HUES6 (cell line): Measurements from ENCODE around the gene NTN4.

Experiments
- H3K27ac ChIP-seq: 2 replicates; pipeline ENCODE4 v1.7.0; 2013; ENCODE audit warnings: low read depth, mild to moderate bottlenecking, low read length, inconsistent platforms
- H3K27me3 ChIP-seq: 2 replicates; pipeline ENCODE4 v1.6.1; 2013; ENCODE audit warnings: low read length; ENCODE audit not compliant: control insufficient read depth, insufficient read depth
- H3K36me3 ChIP-seq: 2 replicates; pipeline ENCODE4 v1.6.1; 2013; ENCODE audit warnings: low read length; ENCODE audit not compliant: control insufficient read depth, insufficient read depth
- H3K4me1 ChIP-seq: 2 replicates; pipeline ENCODE4 v1.6.1; 2013; ENCODE audit warnings: low read length; ENCODE audit not compliant: control insufficient read depth, insufficient read depth
- H3K4me3 ChIP-seq: 2 replicates; pipeline ENCODE4 v1.5.1; 2013; ENCODE audit warnings: low read depth, low read length
- H3K9ac ChIP-seq: one replicate; pipeline ENCODE4 v1.6.1; 2013; ENCODE audit warnings: mild to moderate bottlenecking, low read length
- H3K9me3 ChIP-seq: 2 replicates; pipeline ENCODE4 v1.6.1; 2013; ENCODE audit warnings: low read depth, low read length; ENCODE audit not compliant: control insufficient read depth, insufficient read depth

Gene NTN4

GRCh38 chr12:95724767-95725166 lies 65.8 kb downstream of the NTN4 start:
- Histone ChIP-seq H3K36me3 (no peaks in the 10 kb centered on the region), H3K27ac (no peak overlapping the region), H3K4me1 (0 out of 2 replicates have a peak, but pooled peaks cover 11% of the 10 kb centered on the region), H3K9me3 (peaks cover 9% of the 10 kb centered on the region; the same call in 1 of the 2 replicates), H3K9ac (no peak overlapping the region), H3K27me3 (no peaks in the 10 kb centered on the region), H3K4me3 (no peak overlapping the region)

- H3K36me3 ChIP-seq = no peaks in the 10 kb centered on the region
- no peak overlapping the region for H3K27ac ChIP-seq
- H3K4me3 ChIP-seq = no peak overlapping the region
- H3K9me3 ChIP-seq = peaks cover 9% of the 10 kb centered on the region; the same call in 1 of the 2 replicates
- H3K4me1 ChIP-seq = peaks cover 14% of the 10 kb centered on the region; the same call in 1 of the 2 replicates
- no peak overlapping the region for H3K9ac ChIP-seq
- H3K27me3 ChIP-seq = no peaks in the 10 kb centered on the region
Observed at GRCh38 chr12:95723693-95724384, 66.7 kb downstream of the NTN4 start.

- Histone ChIP-seq H3K27ac (no peak overlapping the region), H3K36me3 (no peaks in the 10 kb centered on the region), H3K4me1 (peaks cover 18% of the 10 kb centered on the region; the same call in 1 of the 2 replicates), H3K27me3 (no peaks in the 10 kb centered on the region), H3K4me3 (no peak overlapping the region), H3K9me3 (peaks cover 4% of the 10 kb centered on the region; the same call in 1 of the 2 replicates), H3K9ac (no peak overlapping the region)
Observed at GRCh38 chr12:95721320-95721719, 69.2 kb downstream of the NTN4 start.

- Histone ChIP-seq H3K4me3 (no peak overlapping the region), H3K36me3 (no peaks in the 10 kb centered on the region), H3K9me3 (no peaks in the 10 kb centered on the region), H3K9ac (no peak overlapping the region), H3K27ac (no peak overlapping the region), H3K27me3 (no peaks in the 10 kb centered on the region), H3K4me1 (peaks cover 18% of the 10 kb centered on the region; the same call in 1 of the 2 replicates)
Observed at GRCh38 chr12:95720146-95720545, 70.4 kb downstream of the NTN4 start.

- Histone ChIP-seq H3K9me3 (no peaks in the 10 kb centered on the region), H3K9ac (no peak overlapping the region), H3K36me3 (no peaks in the 10 kb centered on the region), H3K27ac (no peak overlapping the region), H3K4me1 (peaks cover 18% of the 10 kb centered on the region; the same call in 1 of the 2 replicates), H3K4me3 (no peak overlapping the region), H3K27me3 (no peaks in the 10 kb centered on the region)
Observed at GRCh38 chr12:95718772-95719171, 71.8 kb downstream of the NTN4 start.

- no peak overlapping the region for H3K4me3 ChIP-seq
- no peaks in the 10 kb centered on the region for H3K9me3 ChIP-seq
- no peaks in the 10 kb centered on the region for H3K36me3 ChIP-seq
- H3K4me1 ChIP-seq = peaks cover 16% of the 10 kb centered on the region; the same call in 1 of the 2 replicates
- H3K9ac ChIP-seq = no peak overlapping the region
- H3K27ac ChIP-seq = no peak overlapping the region
- H3K27me3 ChIP-seq = no peaks in the 10 kb centered on the region
Observed at GRCh38 chr12:95718006-95718431, 72.5 kb downstream of the NTN4 start.

- Histone ChIP-seq H3K9ac (no peak overlapping the region), H3K4me3 (no peak overlapping the region), H3K9me3 (no peaks in the 10 kb centered on the region), H3K4me1 (peaks cover 15% of the 10 kb centered on the region; the same call in 1 of the 2 replicates), H3K36me3 (no peaks in the 10 kb centered on the region), H3K27ac (no peak overlapping the region), H3K27me3 (no peaks in the 10 kb centered on the region)
Observed at GRCh38 chr12:95717316-95717928, 73.1 kb downstream of the NTN4 start.

GRCh38 chr12:95715177-95715576 lies 75.4 kb downstream of the NTN4 start:
- Histone ChIP-seq H3K36me3 (no peaks in the 10 kb centered on the region), H3K9me3 (no peaks in the 10 kb centered on the region), H3K4me3 (no peak overlapping the region), H3K4me1 (peaks cover 7% of the 10 kb centered on the region; the same call in 1 of the 2 replicates), H3K9ac (no peak overlapping the region), H3K27me3 (no peaks in the 10 kb centered on the region), H3K27ac (no peak overlapping the region)

- no peaks in the 10 kb centered on the region for H3K36me3 ChIP-seq
Observed at GRCh38 chr12:95712269-95712668, 78.3 kb downstream of the NTN4 start.

GRCh38 chr12:95710386-95710785 lies 80.2 kb downstream of the NTN4 start:
- no peaks in the 10 kb centered on the region for H3K9me3 ChIP-seq
- no peak overlapping the region for H3K4me3 ChIP-seq
- H3K27me3 ChIP-seq = no peaks in the 10 kb centered on the region
- H3K4me1 ChIP-seq = peaks cover 7% of the 10 kb centered on the region; the same call in 1 of the 2 replicates
- H3K9ac ChIP-seq = no peak overlapping the region
- H3K36me3 ChIP-seq = no peaks in the 10 kb centered on the region
- H3K27ac ChIP-seq = no peak overlapping the region

More at GRCh38 chr12:95712269-95712668, 78.3 kb downstream of the NTN4 start:
- Histone ChIP-seq H3K27me3 (no peaks in the 10 kb centered on the region), H3K9ac (no peak overlapping the region), H3K4me1 (peaks cover 2% of the 10 kb centered on the region; the same call in 1 of the 2 replicates), H3K4me3 (no peak overlapping the region), H3K9me3 (no peaks in the 10 kb centered on the region), H3K27ac (no peak overlapping the region)

- Histone ChIP-seq H3K4me1 (peaks cover 7% of the 10 kb centered on the region; the same call in 1 of the 2 replicates), H3K9me3 (no peaks in the 10 kb centered on the region), H3K27me3 (no peaks in the 10 kb centered on the region), H3K36me3 (no peaks in the 10 kb centered on the region), H3K4me3 (no peak overlapping the region), H3K27ac (no peak overlapping the region), H3K9ac (no peak overlapping the region)
Observed at GRCh38 chr12:95709152-95709551, 81.4 kb downstream of the NTN4 start.
